GM21528 (cell line): Measurements from ENCODE around the gene RASSF6.
"Not testable (repeated sequence)": the region's sequence is repeated elsewhere in the genome, so short reads cannot be mapped to it uniquely, and the experiment has no call there.

ENCODE experiments used
- ATAC-seq: cut with Tn5 transposase; IDR thresholded peaks from one replicate; pipeline ENCODE4 v1.9.1; 2021; ENCODE audit warnings: mild to moderate bottlenecking, moderate library complexity; ENCODE audit not compliant: unreplicated experiment, low FRiP score

Gene RASSF6

GRCh38 chr4:73586040-73586439 lies 34.2 kb downstream of the RASSF6 start:
- no peak for ATAC-seq

- ATAC-seq: no peak
Measured at GRCh38 chr4:73585345-73585744, 34.9 kb downstream of the RASSF6 start.

GRCh38 chr4:73583666-73584065 lies 36.6 kb downstream of the RASSF6 start:
- no peak for ATAC-seq

- no peak for ATAC-seq
Measured at GRCh38 chr4:73577371-73577770, 42.9 kb downstream of the RASSF6 start.

GRCh38 chr4:73576381-73576780 lies 43.9 kb downstream of the RASSF6 start:
- ATAC-seq: no peak

- ATAC-seq: no peak
Measured at GRCh38 chr4:73575660-73576059, 44.6 kb downstream of the RASSF6 start.

GRCh38 chr4:73573794-73574528 lies 46.3 kb downstream of the RASSF6 start:
- ATAC-seq: peak; percentile 86

- not testable (repeated sequence) for ATAC-seq
Measured at GRCh38 chr4:73550865-73551264, 69.4 kb downstream of the RASSF6 start.

- no peak for ATAC-seq
Measured at GRCh38 chr4:73544620-73545019, 75.6 kb downstream of the RASSF6 start.

- ATAC-seq: no peak
Measured at GRCh38 chr4:73541251-73541650, 79.0 kb downstream of the RASSF6 start.

- no peak for ATAC-seq
Measured at GRCh38 chr4:73540826-73541225, 79.4 kb downstream of the RASSF6 start.

- no peak for ATAC-seq
Measured at GRCh38 chr4:73539386-73539785, 80.8 kb downstream of the RASSF6 start.

GRCh38 chr4:73538162-73538561 lies 82.1 kb downstream of the RASSF6 start:
- no peak for ATAC-seq

- ATAC-seq: no peak
Measured at GRCh38 chr4:73533515-73534422, 86.5 kb downstream of the RASSF6 start.

- ATAC-seq: no peak
Measured at GRCh38 chr4:73528171-73528570, 92.1 kb downstream of the RASSF6 start.

GRCh38 chr4:73527196-73527595 lies 93.0 kb downstream of the RASSF6 start:
- no peak for ATAC-seq

GRCh38 chr4:73525611-73526010 lies 94.6 kb downstream of the RASSF6 start:
- no peak for ATAC-seq

- ATAC-seq: no peak
Measured at GRCh38 chr4:73523126-73523525, 97.1 kb downstream of the RASSF6 start.
